ENCODE data around the gene ABHD16B. TPM values are rescaled to one million over a fixed set of nuclear protein-coding genes. Genes with fewer than 3 reads are reported as not detected.

ABHD16B gene
- total and polyA plus RNA-seq, 2 of the 13 experiments (the other 11 are each of a cell fraction or from before 2014, with no cell fraction given), result not detected

DNA sequence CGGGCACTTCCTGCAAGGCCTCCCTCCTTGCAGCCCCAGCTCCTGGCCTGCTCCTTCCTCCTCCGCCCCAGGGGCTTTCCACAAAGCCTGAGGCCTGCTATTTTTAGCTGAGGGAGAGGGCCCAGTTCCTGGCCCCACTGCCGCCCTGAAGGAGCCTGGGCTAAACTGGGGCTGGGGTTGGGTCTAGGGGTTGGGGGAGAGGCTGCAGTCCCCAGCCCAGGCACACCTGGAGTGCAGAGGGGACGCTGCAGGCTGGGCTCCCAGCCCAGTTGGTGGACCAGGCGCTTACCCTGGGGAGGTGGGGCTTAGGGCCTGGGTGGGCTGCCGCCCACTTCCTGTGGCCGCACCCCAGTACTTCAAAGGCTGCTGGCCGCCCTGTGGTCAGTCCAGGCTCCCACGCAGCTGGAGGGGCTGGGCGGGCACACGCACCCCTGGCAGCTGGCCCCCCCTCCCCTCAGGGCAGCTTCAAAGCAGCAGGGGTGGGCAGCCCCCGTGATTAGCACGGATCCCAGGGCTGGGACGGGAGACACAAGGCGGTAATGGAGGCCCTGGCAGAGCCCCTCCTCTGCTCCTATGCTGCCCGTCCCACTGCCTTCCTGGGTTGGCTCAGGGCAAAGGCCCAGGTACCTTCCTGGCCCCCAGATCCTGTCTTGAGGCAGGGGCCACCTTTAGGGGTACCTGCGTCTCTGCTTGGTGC, 7.1 kb upstream of the ABHD16B start (continued):
- no peak for TF ChIP-seq ZNF318 (CRISPR knock-in tag; IDR thresholded peaks at IDR 0.05)
- TF ChIP-seq HHEX (CRISPR knock-in tag; IDR thresholded peaks at IDR 0.05), result no peak
- no peak for TF ChIP-seq ZNF577 (CRISPR knock-in tag; IDR thresholded peaks at IDR 0.05; ENCODE audit: borderline replicate concordance, low read depth)
- TF ChIP-seq, protein P1, sequence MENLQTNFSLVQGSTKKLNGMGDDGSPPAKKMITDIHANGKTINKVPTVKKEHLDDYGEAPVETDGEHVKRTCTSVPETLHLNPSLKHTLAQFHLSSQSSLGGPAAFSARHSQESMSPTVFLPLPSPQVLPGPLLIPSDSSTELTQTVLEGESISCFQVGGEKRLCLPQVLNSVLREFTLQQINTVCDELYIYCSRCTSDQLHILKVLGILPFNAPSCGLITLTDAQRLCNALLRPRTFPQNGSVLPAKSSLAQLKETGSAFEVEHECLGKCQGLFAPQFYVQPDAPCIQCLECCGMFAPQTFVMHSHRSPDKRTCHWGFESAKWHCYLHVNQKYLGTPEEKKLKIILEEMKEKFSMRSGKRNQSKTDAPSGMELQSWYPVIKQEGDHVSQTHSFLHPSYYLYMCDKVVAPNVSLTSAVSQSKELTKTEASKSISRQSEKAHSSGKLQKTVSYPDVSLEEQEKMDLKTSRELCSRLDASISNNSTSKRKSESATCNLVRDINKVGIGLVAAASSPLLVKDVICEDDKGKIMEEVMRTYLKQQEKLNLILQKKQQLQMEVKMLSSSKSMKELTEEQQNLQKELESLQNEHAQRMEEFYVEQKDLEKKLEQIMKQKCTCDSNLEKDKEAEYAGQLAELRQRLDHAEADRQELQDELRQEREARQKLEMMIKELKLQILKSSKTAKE (CRISPR knock-in tag; IDR thresholded peaks at IDR 0.05; ENCODE audit: borderline replicate concordance), result no peak
- no peak for TF ChIP-seq ZC3H13 (CRISPR knock-in tag; IDR thresholded peaks at IDR 0.05)
- no peak for TF ChIP-seq TBP (CRISPR knock-in tag; IDR thresholded peaks at IDR 0.05)
- TF ChIP-seq HIVEP1 (CRISPR knock-in tag; IDR thresholded peaks at IDR 0.05), result no peak
- no peak for TF ChIP-seq ZNF879 (CRISPR knock-in tag; IDR thresholded peaks at IDR 0.05)
- no peak for TF ChIP-seq TOPORS (CRISPR knock-in tag; IDR thresholded peaks at IDR 0.05)
- TF ChIP-seq, protein P2, sequence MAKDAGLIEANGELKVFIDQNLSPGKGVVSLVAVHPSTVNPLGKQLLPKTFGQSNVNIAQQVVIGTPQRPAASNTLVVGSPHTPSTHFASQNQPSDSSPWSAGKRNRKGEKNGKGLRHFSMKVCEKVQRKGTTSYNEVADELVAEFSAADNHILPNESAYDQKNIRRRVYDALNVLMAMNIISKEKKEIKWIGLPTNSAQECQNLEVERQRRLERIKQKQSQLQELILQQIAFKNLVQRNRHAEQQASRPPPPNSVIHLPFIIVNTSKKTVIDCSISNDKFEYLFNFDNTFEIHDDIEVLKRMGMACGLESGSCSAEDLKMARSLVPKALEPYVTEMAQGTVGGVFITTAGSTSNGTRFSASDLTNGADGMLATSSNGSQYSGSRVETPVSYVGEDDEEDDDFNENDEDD (CRISPR knock-in tag; IDR thresholded peaks at IDR 0.05; ENCODE audit: borderline replicate concordance), result no peak
- peak; percentile 58; the same call in 1 of the 2 replicates for TF ChIP-seq TARDBP (CRISPR knock-in tag; IDR thresholded peaks at IDR 0.05)
- peak; percentile 55; the same call in 1 of the 2 replicates for TF ChIP-seq ELK4 (CRISPR knock-in tag; IDR thresholded peaks at IDR 0.05; ENCODE audit: borderline replicate concordance)
- peak; percentile 60; the same call in 1 of the 2 replicates for TF ChIP-seq NKX3-1 (CRISPR knock-in tag; IDR thresholded peaks at IDR 0.05)
- peak; percentile 60 for TF ChIP-seq ZNF263 (CRISPR knock-in tag; IDR thresholded peaks at IDR 0.05)
- no peak for TF ChIP-seq ZSCAN21 (CRISPR knock-in tag; IDR thresholded peaks at IDR 0.05; ENCODE audit: borderline replicate concordance)
- TF ChIP-seq ZNF224 (CRISPR knock-in tag; IDR thresholded peaks at IDR 0.05), result no peak
- TF ChIP-seq SALL1 (CRISPR knock-in tag; IDR thresholded peaks at IDR 0.05), result peak; percentile 30
- peak; percentile 78 for TF ChIP-seq MED1 (CRISPR knock-in tag; IDR thresholded peaks at IDR 0.05)

Measured in HepG2 (cell line).